Posterior cingulate gyrus (tissue), 11 donors: ENCODE results near the gene FOXP1.

ENCODE experiments used
- DNase-seq, 10 donors: peaks; one replicate each; pipeline versions ENCODE4 v3.0.0 to v3.0.0-alpha.2; 2020 to 2021; ENCODE audit warnings: mixed read lengths in 3 of 10
- intact Hi-C: fragments of 100-400 bp; cut with DNase I; formaldehyde crosslinking; loops from one replicate; pipeline ENCODE4 v1.15.1; 2023

The FOXP1 gene

DNA sequence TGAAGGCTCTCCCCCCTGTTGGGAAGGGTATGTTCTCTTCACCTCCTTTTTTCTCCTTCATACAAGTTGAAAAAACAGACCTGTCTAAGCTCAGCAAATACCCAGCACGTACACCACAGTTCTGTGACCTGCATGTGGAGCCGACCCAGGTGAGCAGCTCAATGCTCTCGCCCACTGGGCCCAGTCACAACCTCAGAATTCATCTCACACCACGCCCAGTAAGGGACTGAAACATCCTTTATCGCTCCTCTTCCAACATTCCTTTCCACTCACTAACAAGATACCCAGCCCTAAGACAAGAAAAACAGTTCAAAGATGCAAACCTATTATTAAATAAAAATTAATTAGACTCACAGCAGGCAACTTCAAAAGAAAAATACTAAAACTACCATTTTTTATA lies 68.9 kb downstream of the FOXP1 start:
- DNase-seq: no peak
- intact Hi-C loops: no loop called here

DNA sequence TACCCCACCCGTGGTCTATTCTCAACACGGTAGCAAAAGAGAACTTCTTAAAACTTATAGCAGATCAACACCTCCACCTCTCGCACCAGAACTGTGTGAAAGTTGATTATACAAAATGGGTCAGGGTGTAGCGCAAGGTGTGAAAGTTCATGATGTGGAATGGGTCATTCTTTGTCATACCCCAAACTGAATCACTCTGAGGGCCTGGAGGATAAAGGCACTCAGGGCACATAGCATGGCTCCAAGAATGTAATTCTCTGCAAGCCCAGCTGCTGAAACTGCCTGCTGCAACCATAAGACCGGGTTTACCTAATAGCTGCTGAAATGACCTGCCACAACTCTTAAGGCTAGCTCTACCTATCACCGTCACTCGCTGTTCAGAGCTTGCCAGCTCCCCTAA lies 70.0 kb downstream of the FOXP1 start:
- DNase-seq: no peak
- intact Hi-C loops: no loop called here

DNA sequence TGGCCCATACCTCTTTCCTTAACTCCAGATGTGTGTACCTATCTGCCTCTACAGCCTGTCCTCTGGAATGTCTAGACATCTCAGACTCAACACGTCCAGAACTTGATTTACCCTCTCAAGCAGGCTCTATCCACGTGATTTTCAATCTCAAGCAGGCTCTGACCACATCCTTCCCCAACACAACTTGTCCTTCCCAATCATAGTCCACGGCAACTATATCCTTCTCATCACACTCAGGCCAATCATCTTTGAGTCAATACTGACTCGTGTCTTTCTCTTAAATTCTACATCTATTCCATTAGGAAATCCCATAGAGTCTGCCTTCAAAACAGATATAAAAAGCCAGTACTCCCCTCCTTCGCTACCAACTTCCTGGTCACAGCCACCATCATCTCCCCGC lies 70.4 kb downstream of the FOXP1 start:
- intact Hi-C loops: no loop called here
- no peak for DNase-seq

DNA sequence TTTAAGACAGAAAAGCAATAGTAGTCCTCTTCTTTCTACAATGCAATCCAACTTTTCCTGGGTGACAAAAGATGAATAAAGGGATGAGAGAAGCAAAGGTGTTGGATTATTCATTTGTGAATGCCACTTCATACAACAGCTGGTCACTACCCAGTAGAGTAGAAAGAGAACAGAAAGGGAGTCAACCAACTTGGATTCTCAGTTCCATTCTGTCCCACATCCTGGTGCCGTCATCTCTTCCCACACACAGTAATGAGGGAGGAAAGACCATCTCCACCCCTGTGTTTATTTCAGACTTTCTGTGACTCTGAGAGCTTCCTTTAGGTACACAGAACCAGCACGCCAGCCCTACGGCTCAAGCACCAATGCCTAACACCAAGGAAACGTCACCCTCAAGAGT lies 71.0 kb downstream of the FOXP1 start:
- intact Hi-C loops: no loop called here

GRCh38 chr3:71512000-71512399 lies 71.5 kb downstream of the FOXP1 start:
- no peak for DNase-seq
- intact Hi-C loops: no loop called here

More for the DNA sequence above, 71.0 kb downstream of the FOXP1 start:
- DNase-seq: no peak

DNA sequence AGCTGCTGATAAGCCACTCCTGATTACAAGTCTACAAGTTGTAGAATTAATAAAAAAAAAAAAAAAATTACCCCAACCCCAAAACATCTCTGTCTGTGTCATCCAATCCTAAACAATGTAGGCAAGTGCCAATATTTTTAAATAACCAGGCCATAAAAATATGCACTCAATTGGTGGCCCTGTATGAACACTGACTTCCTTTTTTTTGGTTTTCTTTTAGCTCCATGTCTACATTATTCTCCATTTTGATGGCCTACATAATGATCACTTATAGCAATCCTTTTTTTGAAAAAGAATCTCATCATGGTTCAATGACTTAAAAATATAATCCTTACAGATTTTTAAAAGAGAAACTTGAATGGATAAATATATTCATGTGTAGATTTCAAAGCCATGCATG lies 72.1 kb downstream of the FOXP1 start:
- no peak for DNase-seq
- intact Hi-C loops: no loop called here

- DNase-seq: no peak
- intact Hi-C loops: no loop called here
Measured at GRCh38 chr3:71511037-71511436, 72.5 kb downstream of the FOXP1 start.

DNA sequence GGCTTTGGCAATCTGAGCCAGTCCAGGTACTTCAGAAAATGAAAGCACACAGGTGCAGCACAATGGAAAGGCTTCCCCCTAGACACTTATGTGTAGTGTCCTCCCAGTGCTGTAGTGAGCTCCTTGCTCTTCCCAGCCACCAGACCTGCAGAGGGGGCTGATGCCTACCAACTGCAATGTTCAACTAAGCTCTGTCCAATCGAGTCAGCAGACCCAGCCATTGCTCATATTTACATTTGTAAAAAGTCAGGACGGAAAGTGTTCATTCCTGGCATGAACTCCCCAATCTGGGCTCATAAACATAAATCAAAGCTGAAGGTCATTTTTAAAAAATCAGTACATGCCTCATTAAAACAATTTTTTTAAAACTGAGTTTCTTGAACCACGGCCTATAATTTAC lies 73.0 kb downstream of the FOXP1 start:
- no peak for DNase-seq
- intact Hi-C loops: no loop called here

DNA sequence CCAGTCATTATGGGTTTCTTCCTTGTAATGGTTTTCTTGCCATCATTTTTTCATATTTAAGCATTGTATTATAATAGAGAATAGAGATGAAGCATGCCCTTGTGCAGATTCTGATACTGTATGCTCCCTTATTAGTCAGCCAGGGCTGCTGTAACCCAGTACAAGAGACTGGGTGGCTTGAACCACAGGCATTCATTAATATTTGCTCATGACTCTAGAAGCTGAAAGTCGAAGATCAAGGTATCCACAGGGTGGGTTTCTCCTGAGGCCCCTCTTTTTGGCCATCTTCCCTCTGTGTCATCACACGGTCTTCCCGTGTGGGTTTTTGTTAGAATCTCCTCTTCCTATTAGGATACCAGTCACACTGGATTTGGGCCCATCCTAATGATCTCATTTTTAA lies 74.5 kb downstream of the FOXP1 start:
- DNase-seq: no peak
- intact Hi-C loops: no loop called here

DNA sequence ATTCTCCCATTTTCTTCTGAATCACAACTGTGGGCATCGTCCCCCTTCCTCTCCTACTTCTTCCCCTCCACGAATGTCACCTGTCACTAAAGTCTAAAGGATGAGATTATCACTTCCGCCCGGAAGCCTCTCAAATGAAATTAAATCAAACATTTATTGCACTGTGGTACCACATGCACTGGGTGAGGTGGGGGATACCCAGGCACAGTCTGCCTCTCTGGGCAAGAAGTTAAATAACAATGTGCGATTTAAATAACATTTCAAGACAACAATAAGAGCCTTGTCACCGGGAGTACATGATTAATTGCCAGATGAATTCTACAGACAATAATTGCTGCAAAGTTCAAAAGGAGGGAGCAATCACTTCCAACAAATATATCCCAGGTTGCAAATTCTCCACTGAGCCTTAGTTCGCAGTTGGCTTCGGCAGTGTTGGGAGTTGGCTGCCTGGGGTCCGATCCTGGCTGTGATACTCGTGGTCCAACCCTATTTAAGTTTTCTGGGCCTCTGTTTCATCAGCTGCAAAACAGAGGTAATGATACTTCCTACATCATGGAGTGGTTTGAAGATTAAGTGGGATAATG lies 77.7 kb downstream of the FOXP1 start:
- intact Hi-C loops: no loop called here
- DNase-seq: no peak

DNA sequence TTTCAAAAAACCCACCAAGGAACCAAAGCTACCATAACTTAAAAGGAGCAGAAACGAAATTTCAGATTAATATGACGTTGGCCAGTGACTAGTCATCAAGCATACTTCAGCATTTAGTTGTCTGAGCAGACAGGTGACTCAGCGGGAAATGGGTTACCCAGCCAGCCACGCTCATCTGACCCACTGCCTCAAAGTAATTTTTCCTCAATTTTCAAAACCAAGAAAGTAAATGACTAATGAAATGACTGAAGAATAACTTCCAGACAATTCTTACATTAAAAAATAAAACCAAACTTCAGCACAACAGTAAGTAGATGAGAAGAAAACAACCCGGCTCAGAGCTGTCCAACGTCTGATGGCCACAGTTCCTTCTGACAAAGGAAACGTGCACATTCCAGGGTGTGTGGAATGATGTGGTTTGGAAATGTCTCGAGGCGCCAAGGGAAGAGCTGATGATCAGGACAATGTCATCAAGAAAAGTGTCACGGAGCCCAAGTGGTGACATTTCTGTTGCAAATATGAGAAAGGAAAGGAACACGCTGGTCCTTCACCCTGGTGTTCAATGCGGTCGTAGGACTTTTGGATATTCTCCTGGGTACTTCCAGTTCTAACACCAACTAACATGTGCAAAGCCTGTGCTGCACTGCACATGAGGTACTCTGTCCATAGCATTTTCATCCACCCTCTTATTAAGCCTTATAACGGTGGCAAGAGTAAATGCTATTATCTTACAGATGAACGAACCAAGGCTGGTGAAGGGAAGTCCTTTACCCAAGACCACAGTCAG lies 79.1 kb downstream of the FOXP1 start:
- DNase-seq: no peak
- intact Hi-C loops: no loop called here

DNA sequence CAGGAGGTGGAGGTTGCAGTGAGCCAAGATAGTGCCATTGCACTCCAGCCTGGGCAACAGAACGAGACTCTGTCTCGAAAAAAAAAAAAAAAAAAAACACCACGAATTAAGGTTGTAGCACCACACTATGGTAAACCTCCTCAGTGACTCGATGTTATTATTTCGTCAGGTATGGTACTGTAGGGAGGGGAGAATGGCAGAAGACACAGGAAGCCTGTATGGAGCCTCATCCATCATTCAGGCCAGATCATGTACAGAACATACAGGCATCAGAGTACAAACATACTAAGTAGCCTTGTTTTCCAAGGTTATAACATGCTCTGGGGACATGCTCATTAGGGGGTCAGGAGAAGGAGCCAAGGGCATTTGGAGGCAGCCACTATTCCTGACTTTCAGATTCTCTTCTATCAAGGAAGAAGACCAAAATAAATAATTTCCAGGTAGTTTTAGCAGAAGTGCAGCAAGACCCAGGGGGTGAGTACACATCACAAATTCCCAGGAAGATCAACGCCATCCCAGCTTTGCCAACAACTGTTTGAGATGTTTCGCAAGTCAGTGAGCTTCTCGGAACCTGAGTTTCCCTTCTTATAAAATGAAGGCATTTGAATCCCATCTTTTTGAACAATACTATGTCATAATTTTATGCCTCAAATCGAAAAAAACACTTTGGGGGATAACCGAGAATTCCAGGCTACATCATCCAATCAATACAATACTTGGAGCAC lies 79.8 kb downstream of the FOXP1 start:
- intact Hi-C loops: no loop called here
- DNase-seq: no peak

DNA sequence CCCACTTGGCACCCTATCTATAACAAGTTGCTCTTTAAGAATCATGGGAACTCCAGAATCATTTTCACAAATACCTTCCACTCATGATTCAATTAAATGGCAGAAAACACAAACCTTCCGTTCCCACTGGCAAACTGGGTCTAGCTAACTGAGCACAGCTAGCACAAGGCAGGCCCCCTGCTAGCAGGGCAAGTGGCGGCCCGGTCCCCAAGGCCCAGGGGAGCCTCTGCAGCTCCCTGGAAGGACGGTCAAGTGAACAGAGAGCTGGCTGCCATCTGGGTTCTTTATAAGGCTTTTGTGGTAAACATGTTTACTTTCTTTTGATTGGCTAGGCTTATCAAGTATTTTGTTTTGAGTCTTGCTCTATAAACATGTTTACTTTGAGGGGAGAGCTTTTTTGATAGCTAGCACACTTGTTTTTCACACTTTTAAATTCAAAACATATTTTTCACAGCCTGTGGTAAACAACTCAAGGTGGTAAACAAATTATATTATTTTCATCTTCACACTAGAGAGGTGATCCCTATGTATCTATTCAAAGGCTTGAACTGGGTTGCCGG lies 81.4 kb downstream of the FOXP1 start:
- intact Hi-C loops: no loop called here
- DNase-seq: no peak

- intact Hi-C loops: no loop called here
- no peak for DNase-seq
Measured at GRCh38 chr3:71500696-71501095, 82.8 kb downstream of the FOXP1 start.

- no peak for DNase-seq
- intact Hi-C loops: no loop called here
Measured at GRCh38 chr3:71499227-71499876, 84.2 kb downstream of the FOXP1 start.

GRCh38 chr3:71498543-71498942 lies 85.0 kb downstream of the FOXP1 start:
- intact Hi-C loops: no loop called here
- peak in 1 of 10 donors; percentile 19 for DNase-seq

GRCh38 chr3:71497971-71498444 lies 85.5 kb downstream of the FOXP1 start:
- intact Hi-C loops: no loop called here
- peak in 1 of 10 donors; percentile 31 for DNase-seq

DNA sequence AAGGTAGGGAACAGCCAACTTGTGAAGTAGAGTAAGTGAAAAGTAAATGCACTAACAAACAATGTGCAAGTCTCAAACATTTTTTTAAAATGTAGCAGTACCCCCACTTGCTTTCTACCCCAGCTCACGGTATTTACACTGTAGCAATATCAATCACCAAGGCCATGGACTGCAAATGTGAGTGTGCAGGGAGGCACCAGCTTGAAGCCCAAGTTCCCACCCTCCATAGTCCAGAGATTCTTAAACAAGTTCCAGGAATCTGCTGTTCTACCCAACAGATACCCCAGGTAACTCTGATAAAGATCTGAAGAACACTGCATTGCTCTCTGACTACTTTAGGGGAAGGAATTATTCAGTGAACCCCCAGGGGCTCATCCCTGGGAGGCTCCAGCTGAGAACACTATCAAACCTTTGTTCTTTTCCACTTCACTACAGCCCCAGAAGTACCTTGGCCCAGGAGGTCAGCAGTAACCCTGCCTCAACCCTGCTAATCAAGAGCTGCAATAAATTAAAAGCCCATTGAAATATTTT lies 86.1 kb downstream of the FOXP1 start:
- no peak for DNase-seq
- intact Hi-C loops: no loop called here

DNA sequence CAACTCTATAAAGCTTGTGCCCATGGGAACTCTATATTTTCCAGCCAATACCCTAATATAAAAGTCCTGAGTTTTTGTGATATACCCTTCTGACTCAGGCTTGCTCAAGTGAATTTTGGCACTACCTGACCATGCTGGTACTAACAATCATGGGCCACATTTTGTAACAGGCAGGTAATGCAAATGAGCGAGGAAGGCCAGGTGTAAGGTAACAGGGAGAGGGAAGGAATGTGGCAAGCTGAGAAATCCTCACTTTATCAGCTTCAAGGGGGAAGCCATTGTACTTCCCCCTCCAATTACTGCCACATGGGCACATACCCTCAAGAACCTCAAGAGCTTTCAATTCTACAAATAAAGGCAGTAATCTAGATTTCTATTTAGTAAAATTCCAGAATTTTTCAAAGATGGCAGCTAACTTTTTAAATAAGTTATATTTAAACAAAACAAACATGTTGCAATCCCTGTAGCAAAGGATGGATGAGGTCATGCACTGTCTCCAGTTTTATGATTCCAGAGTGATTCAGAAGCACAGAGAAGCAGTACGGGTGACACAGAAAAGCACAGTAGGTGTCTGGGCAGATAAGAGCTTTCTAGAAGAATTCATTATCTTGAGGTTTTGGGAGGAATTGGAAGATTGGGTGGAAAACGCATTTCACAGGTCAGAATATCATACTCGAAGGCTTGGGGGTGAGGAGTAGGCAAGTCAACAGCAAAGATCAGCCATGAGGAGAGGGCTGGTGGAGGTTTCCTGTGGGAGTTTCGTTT lies 87.6 kb downstream of the FOXP1 start:
- no peak for DNase-seq
- intact Hi-C loops: no loop called here

- DNase-seq: no peak
- intact Hi-C loops: no loop called here
Measured at GRCh38 chr3:71494212-71494611, 89.3 kb downstream of the FOXP1 start.
